HG03457 (cell line): ENCODE results near the gene HYOU1.
"Not testable (repeated sequence)": the region's sequence is repeated elsewhere in the genome, so short reads cannot be mapped to it uniquely, and the experiment has no call there.

Experiments used
- ATAC-seq: cut with Tn5 transposase; IDR thresholded peaks from one replicate; pipeline ENCODE4 v1.9.1; 2021; ENCODE audit warnings: moderate number of reproducible peaks; ENCODE audit not compliant: unreplicated experiment

Gene HYOU1

DNA sequence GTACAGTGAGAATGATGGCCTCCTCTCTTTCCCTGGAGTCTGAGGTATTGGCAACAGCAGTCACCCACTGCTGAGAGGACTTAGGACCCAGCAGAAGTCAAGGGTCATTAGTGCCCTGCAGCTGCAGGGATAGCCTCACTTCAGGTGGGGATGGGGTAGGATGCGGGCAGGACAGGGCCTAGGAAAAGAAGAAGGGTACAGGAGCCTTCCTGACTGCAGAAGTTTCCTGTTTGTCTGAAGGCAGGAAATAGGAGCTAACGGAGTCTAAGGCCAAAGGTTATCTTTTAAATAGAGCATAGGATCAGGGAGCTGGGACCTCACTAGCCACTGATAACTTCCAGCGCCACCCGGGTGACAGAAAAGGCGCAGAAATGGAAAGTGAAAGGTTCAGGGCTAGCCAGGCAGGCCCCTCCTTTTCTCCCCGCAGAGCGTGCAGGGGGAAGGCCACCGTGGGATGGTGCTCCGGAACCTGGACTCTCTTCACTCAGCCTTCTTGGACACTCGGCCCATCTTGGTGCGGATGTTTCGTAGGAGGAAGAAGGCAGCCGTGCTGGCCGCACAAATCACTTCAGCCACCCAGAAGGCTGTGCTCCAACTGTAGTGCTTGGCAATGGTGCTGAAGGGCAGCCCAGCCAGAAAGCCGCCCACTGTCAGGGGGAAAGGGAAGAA is 32.4 kb downstream of the HYOU1 start:
- no peak for ATAC-seq

DNA sequence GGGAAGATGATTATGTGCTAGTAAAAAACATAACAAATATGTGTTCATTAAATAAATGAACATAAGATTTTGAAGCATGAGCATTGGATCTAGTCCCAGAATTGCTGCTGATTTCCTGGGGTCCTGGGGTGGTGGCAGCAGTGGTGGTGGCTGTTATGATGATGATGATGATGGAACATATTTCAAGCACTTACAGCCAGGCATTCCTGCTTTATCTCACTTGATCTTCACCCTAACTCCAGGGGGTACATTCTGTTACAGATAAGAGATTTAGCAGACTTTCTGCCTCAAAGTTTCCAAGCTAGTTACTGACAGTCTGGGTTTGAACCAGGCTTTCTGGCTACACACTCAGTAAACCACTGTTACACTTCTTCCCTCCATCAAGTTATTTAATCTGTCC is 33.3 kb downstream of the HYOU1 start:
- no peak for ATAC-seq

DNA sequence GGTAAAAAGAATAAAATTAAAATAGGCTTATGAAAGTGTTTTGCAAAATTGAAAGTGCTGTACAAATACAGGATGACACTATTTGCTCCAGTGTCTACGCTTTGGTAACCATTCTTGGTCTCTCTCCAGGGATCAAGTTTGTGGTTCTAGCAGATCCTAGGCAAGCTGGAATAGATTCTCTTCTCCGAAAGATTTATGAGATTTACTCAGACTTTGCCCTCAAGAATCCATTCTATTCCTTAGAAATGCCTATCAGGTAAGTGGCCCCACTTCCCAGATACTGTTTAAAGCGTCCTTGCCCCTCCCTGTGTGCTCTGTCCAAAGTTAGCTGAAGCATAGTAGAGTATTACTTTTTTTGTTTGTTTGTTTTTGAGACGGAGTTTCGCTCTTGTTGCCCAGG is 35.4 kb downstream of the HYOU1 start:
- ATAC-seq = no peak

DNA sequence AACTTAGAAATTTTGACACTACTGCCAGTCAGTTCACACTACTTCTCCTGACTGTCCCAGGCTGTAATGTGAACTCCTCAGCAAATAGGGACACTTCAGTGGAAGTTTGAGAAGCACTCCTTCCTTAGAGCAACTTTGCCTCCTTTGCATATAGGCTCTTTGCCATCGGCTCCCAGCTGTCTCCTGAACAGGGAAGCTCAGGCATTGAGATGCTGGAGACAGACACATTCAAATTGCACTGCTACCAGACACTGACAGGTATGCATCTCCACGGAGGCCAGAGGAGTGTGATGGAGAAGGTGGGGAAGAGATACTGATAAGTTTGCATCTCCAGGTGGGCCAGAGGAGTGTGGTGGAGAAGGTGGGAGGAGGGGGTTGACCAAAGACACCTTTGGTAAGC is 37.0 kb downstream of the HYOU1 start:
- no peak for ATAC-seq

DNA sequence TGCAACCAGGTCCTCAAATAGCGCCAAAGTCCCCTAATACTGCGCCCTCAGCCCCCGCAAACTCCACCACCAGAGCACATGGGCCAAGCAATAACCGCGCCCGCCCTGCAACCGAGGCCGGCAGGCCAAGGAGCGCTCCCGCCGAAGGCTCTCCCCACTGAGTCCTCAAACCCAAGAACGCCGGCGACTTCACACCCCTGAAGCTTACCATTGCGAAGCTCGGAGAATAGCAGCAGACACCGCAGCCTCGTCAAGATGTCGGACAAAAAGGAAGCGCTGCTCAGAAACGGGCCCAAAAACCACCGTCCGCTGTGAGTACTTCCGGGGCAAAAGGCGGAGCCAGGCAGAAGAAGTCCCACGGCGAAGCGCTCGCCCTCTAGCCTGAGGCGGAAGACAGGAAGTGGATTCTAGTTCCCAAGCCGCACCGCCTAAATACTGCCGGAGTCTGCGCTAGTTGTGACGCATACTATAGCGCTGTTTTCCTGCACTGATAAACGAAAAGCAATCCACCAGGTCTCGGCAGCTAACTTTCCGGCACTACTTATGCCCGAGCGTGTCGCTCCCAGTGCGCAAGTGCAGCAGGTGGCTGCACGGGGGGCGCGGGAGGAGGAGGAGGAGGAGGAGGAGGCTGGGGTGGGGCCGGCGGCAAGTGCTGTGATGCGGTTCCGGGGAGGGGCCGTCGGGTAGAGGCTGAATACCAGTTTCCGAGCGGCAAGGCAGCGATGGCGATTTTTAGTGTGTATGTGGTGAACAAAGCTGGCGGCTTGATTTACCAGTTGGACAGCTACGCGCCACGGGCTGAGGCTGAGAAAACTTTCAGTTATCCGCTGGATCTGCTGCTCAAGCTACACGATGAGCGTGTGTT is 38.7 kb downstream of the HYOU1 start, which contains the start of the genes RPS25 and TRAPPC4:
RPS25 (minus strand) TSS at position 270 of the 865 bp plus-strand sequence; CDS start at position 211, 59 bp downstream.
TRAPPC4 (plus strand) TSS at position 693 of the 865 bp plus-strand sequence; CDS start at position 723, 30 bp downstream.
- peak; percentile 74 for ATAC-seq

DNA sequence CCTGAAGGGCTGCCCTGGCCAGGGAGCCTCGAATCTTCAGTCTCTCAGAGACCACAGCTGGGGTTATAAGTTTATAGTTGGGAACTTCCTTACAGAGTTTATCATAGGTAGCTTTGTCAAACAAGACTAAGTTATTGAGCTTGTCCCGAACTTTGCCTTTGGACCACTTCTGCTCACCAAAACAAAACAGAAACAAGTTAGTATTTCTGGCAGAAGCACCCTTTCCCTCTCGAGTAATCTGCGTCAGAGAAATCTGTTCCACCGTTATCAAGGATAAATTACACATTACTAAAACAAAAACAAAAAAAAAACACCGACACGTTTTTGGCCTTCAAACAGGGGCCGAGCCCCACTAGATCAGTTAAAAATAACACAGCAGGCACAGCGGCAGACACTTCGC is 39.6 kb downstream of the HYOU1 start:
- not testable (repeated sequence) for ATAC-seq

DNA sequence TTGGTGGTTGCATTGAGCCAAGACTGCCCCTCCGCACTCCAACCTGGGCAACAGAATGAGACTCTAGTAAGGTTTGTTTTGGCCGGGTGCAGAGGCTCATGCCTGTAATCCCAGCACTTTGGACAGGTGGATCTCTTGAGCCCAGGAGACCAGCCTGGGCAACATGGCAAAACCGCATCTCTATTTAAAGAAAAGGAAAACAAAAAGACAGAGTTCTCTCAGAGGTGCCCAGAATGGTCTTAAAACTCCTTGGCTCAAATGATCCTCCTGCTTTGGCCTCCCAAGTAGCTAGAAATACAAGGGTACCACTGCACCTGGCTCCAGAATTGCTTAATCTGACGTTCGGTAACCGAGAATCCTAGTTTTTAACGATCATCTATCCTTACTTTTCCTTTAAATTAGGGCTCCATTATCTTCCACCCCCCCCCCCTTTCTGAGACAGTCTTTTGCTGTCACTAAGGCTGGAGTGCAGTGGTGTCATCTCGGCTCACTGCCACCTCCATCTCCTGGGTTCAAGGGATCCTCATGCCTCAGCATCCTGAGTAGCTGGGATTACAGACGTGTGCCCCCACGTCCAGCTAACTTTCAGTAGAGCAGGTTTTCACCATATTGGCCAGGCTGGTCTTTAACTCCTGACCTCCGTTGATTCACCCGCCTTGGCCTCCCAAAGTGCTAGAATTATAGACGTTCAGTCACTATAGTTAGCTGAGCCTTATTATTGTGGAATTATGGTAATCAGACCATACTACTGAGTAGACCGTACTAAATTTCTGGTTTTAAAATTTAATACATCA is 40.6 kb downstream of the HYOU1 start:
- ATAC-seq = no peak

DNA sequence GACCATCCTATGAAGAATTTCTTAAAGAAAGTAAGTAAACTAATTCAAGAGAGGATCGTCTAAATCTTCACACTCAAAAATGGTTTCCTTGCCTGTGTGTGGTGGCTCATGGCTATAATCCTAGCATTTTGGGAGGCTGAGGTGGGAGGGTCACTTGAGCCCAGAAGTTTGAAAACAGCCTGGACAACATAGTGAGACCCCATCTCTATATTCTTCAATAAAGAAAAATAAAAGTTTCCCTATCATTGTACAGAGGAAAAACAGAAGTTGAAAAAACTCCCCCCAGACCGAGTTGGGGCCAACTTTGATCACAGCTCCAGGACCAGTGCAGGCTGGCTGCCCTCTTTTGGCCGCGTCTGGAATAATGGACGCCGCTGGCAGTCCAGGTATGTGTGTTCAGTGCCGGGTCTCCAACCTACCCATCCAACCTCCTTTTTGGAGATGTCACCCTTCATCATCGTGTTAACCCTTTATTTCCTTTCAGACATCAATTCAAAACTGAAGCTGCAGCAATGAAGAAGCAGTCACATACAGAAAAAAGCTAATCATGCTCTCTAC is 41.9 kb downstream of the HYOU1 start:
- no peak for ATAC-seq

DNA sequence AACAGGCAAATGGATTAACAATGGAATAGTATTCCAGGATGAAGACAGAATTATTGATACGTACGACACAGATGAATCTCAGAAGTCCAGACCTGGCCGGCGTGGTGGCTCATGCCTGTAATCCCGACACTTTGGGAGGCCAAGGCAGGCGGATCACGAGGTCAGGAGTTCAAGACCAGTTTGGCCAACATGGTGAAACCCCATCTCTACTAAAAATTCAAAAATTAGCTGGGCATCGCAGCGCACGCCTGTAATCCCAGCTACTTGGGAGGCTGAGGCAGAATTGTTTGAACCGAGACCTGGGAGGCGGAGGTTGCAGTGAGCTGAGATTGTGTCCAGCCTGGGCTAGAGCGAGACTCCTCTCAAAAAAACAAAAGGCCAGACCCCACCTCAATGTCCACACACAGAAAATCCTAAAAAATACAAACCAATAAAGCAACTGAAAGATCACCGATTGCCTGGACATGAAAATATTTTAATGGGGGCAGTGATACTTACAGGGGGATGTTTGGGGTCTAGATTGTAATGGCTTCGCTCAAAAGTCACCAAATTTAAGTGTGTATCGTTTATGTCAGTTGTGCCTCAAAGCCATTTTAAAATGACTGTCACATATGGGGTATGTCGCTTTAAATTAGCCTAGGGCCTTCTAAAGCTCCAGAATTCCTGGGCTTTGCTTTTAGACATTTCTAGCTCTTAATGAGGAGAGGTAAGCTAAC is 42.6 kb downstream of the HYOU1 start:
- no peak for ATAC-seq

DNA sequence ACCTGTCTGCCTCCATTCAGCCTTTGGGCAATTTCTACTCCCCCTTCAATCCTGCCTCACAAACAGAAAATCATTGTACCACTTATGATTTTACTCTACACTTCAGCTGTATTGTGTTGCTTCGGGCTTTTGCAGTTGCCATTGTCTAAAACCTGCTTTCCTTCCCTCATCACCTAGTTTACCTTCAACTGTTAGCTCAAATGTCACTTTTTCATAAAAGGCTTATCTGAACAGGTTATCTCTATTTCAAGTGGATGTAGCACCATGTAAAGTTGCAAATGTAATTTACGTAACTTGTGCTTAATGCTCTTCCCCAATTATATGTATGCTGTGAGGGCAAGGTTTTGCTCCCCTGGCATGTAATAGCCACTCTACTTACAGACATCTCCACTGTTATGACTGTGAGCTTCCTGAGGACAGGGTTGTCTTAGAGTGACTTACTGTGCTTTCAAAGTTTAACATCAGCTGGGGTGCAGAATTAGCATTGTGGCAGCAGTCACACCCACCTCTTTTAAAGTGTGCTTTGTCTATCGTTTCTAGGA is 44.3 kb downstream of the HYOU1 start:
- ATAC-seq = no peak

DNA sequence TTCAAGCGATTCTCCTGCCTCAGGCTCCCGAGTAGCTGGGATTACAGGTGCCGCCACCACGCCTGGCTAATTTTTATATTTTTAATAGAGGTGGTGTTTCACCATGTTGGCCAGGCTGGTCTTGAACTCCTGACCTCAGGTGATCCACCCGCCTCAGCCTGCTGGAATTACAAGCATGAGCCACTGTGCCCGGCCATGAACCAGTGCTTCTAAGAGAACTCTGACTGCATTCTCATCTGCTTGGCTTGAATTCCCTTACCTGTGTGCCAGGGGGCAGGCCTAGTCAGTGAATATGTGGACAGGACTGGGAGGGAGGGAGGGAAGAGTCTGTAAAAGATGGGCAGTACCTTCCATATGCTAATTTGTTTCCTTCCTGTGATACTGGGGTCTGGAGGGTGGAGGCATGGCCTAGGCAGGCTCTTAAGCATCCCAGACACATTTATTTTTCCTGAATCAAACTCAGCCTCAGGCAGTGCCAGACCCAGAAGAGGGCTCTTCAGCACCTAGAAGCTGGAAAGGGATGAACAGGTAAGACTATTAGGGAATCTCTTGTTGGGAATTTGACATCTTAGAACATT is 45.4 kb downstream of the HYOU1 start:
- ATAC-seq = no peak

DNA sequence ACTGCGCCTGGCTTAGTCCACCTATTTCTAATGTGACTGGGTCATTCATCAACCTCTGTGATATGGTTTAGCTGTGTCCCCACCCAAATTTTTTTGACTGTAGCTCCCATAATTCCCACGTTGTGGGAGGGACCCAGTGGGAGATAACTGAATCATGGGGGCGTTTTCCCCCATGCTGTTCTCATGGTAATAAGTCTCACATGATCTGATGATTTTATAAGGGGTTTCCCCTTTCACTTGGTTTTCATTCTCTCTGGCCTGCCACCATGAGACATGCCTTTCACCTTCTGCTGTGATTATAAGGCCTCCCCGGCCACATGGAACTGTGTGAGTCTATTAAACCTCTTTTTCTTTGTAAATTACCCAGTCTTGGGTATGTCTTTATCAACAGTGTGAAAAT is 50.3 kb downstream of the HYOU1 start:
- ATAC-seq = no peak

DNA sequence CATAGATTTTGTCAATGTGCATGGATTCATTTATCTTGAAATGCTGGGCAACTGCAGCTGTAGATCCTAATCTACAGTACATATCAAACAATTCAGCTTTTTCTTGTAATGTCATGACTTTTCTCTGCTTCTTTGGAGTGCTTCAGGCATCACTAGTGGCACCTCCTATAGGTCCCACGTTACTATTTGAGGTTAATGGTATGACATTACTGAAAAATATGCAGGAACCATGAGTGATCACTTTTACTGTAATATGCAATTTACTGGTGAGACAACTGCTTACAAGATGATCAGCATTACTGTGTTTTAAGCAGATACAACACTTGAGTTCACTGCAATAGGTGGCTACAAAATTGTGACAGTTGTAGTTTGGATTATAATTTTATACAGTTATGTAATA is 56.1 kb downstream of the HYOU1 start:
- no peak for ATAC-seq

DNA sequence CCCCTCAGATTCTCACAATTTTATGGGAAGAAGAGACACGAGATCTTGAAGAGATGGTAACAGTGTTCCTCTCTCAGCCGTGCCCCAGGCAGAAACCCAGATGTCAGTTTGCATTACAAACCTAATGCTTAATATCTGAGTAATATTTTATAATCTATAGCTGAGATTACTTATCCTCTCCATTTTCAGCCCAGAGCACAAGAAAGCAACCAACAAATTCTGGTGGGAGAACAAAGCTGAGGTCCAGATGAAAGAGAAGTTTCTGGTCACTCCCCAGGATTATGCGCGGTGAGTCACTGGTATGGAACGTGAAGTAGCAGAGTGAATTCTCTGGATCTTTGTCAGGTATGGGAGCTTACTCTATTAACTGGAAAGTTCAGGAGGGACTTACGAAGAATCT is 58.2 kb downstream of the HYOU1 start:
- ATAC-seq = no peak

DNA sequence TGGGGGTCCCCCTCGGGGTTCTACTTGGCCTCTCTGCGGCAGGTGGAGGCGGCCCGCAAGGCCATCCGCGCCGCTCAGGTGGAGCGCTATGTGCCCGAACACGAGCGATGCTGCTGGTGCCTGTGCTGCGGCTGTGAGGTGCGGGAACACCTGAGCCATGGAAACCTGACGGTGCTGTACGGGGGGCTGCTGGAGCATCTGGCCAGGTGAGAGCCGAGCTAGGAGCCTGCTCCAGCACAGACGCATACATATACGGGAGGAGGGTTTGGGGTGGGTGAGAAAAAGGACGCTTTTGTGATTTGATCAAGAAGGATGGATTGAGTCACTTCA is 58.7 kb downstream of the HYOU1 start:
- ATAC-seq = peak; percentile 7

DNA sequence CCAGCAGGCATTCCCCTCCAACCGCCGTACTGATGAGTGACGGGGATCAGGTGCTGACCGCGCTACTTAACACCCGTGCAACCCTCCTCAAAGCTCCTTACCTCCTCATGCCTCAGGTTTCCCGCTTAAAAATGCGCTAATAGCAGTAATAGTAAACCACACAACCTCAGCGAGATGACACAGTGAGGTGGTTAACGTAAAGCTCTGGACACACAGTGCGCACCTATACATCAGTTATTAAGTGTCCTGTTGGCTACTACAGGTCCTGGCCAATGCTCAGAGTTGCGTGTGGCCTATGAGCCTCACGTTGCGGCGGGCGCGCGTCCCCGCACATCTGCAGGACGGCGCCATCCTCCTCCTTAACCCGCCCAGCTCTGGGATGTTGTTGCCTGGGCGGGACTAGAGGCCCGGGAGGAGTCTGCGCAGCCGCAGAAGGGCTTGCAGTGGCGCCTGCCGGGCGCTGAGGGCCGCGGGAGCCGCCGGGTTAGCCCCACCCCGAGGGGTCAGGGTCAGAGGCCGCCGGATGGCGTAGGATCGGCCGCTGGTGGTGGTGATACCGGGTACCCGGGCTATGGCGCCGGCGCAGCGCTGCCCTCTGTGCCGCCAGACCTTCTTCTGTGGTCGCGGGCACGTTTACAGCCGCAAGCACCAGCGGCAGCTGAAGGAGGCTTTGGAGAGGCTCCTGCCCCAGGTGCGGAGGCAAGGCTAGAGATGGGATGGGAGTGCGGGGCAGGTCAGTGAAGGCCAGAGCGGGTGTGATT is 59.2 kb downstream of the HYOU1 start, which contains the start of gene CENATAC:
CENATAC (plus strand) TSS at position 512 of the 761 bp plus-strand sequence; CDS start at position 572, 60 bp downstream.
- peak; percentile 75 for ATAC-seq

DNA sequence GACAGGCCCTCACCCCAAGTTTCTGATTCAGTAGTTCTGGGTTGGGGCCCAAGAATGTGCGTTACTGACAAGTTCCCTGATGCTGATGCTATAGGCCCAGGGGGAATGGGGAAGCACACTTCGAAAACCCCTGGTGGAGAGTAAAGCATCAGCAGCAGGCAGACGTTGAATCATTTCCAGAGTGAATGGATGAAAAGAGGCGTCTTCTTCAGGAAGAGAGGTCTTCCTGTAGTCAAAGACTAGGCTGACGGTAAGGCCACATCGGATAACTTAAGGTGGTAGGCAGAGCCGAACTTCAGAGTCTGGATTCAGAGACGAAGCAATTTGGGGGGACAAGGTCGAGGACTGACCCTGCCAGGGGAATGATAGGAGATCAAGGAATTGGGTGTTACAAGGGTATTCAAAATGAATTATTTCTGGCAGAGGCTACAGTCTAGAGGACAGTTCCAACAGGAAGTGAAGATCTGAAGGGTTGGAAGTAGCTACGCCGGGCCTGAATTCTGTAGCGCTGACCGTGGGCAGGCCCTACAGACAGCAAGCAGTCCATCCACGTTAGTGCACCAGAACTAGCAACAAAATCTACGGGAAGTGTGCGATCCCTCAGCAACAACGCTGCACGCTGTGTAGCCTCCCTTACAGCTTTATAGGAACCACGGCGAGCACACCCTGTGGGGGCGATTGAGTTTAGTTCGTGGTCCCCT is 59.9 kb downstream of the HYOU1 start:
- ATAC-seq = no peak
